Measurements from ENCODE around the gene ZEB2. TPM values are rescaled to one million over a fixed set of nuclear protein-coding genes. Genes with fewer than 3 reads are reported as not detected.

The ZEB2 gene
- total and polyA plus RNA-seq, 2 of the 8 experiments (the other 6 are each of a cell fraction or from before 2014, with no cell fraction given), result 0.38 TPM; not detected in 1

DNA sequence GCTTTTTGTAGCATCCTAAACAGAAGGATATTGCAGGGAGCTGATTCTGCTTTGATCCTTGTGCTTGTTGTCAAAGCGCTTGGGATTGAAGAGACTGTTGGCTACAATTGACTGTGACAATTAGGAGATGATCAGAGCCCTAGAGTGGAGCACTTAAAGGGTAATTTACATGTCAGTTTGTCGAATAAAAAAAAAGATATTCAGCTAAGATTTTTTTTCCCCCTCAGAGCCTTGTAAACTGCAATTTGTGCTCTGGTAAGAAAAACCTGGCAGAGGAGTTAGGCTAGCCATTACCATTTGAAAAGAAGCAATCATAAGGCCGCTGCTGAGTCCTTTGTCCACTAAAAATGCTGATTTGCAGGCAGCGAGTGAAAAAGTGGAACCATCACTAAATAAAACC lies 47.8 kb upstream of the ZEB2 start (continued):
- TF ChIP-seq SP1 (IDR thresholded peaks at IDR 0.05; ENCODE audit: low read depth, low read length) (no peak), CEBPB (IDR thresholded peaks at IDR 0.05; ENCODE audit: low read depth, low read length) (no peak), EP300 (IDR thresholded peaks at IDR 0.05; ENCODE audit: borderline replicate concordance in 1 of 2, low read depth in 2 of 2, low read length in 2 of 2) (0 out of 3 replicates have a peak, but pooled peaks of 1 of the 2 experiments have one; percentile 6), CBX8 (IDR thresholded peaks at IDR 0.05; ENCODE audit: borderline replicate concordance, low read depth, low read length) (no peak), BRCA1 (IDR thresholded peaks at IDR 0.05; ENCODE audit: low read depth, low read length) (no peak), SRF (IDR thresholded peaks at IDR 0.05; ENCODE audit: low read depth, low read length) (no peak), POLR2A (IDR thresholded peaks at IDR 0.05; ENCODE audit: control extremely low read depth in 1 of 2, low read depth in 2 of 2, low read length in 2 of 2) (no peak), GABPA (IDR thresholded peaks at IDR 0.05; ENCODE audit: borderline replicate concordance, insufficient read depth, low read length) (no peak), TCF12 (IDR thresholded peaks at IDR 0.05; ENCODE audit: low read depth, low read length) (no peak), HDAC2 (IDR thresholded peaks at IDR 0.05; ENCODE audit: borderline replicate concordance in 1 of 2, low read depth in 2 of 2, low read length in 2 of 2) (peak; percentile 41 to 57; a peak in 1 of 4 replicates)
- TF ChIP-seq, protein P1, sequence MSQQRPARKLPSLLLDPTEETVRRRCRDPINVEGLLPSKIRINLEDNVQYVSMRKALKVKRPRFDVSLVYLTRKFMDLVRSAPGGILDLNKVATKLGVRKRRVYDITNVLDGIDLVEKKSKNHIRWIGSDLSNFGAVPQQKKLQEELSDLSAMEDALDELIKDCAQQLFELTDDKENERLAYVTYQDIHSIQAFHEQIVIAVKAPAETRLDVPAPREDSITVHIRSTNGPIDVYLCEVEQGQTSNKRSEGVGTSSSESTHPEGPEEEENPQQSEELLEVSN (IDR thresholded peaks at IDR 0.05), result no peak
